ENCODE measurements around the gene MRPL20.

DNA sequence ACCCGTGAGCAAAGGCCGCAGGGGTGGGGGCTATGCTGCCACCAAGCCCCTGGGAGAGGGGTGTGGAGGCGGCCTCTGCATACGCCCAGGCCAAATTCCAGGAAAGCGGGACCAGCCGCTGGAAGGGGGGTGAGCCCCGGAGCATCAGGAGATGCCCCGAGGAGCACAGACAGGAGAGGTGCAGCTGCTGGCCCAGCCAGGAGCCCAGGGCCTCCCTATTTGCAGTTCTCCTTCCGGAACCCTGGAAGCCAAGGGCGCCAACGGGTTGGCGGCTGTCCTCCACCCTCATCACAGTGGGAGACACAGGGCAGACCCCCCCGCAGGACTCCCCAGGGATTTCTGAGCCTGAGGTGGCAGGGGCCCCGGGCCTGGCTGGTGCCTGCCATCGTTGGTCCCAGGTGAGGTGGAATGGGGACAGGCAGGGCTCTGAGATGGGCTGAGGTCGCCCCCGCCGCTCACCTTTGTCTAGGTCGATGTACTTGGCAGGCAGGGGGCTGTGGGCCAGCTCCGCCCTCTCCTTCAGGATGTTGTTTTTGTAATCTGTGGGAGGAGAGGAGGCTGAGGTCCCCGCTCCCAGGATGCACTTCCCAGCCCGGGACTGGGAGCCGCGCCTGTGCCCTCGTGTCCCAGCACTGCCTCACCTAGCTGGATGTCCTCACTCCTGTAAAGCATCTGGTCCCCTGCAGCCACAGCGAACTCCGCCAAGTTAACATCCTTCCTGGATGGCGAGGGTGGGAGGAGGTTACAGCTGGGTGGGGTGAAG, 53.5 kb downstream of the MRPL20 start:
- TF ChIP-seq, protein P1, sequence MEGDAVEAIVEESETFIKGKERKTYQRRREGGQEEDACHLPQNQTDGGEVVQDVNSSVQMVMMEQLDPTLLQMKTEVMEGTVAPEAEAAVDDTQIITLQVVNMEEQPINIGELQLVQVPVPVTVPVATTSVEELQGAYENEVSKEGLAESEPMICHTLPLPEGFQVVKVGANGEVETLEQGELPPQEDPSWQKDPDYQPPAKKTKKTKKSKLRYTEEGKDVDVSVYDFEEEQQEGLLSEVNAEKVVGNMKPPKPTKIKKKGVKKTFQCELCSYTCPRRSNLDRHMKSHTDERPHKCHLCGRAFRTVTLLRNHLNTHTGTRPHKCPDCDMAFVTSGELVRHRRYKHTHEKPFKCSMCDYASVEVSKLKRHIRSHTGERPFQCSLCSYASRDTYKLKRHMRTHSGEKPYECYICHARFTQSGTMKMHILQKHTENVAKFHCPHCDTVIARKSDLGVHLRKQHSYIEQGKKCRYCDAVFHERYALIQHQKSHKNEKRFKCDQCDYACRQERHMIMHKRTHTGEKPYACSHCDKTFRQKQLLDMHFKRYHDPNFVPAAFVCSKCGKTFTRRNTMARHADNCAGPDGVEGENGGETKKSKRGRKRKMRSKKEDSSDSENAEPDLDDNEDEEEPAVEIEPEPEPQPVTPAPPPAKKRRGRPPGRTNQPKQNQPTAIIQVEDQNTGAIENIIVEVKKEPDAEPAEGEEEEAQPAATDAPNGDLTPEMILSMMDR (IDR thresholded peaks at IDR 0.05; ENCODE audit: poor library complexity, severe bottlenecking) = no peak
- TF ChIP-seq EZH2 (IDR thresholded peaks at IDR 0.05; ENCODE audit: borderline replicate concordance, insufficient read depth, low read length, poor library complexity, severe bottlenecking) = no peak
- TF ChIP-seq TAF1 (IDR thresholded peaks at IDR 0.05; ENCODE audit: low read depth) = no peak
- no peak for TF ChIP-seq POLR2AphosphoS5 (IDR thresholded peaks at IDR 0.05)
- no peak for TF ChIP-seq SMC3 (conservative IDR thresholded peaks at IDR 0.05; ENCODE audit: poor library complexity)
- no peak for TF ChIP-seq EP300 (conservative IDR thresholded peaks at IDR 0.05; ENCODE audit: poor library complexity, severe bottlenecking)
- no peak for TF ChIP-seq MXI1 (conservative IDR thresholded peaks at IDR 0.05; ENCODE audit: poor library complexity, severe bottlenecking)

All from neural cell (in vitro differentiated cells).